HG03354 (cell line): ENCODE data around the gene REEP6.

Experiments
- ATAC-seq: cut with Tn5 transposase; IDR thresholded peaks from one replicate; pipeline ENCODE4 v1.9.1; 2021; ENCODE audit warnings: mild to moderate bottlenecking; ENCODE audit not compliant: unreplicated experiment, poor library complexity, severe bottlenecking

The REEP6 gene

DNA sequence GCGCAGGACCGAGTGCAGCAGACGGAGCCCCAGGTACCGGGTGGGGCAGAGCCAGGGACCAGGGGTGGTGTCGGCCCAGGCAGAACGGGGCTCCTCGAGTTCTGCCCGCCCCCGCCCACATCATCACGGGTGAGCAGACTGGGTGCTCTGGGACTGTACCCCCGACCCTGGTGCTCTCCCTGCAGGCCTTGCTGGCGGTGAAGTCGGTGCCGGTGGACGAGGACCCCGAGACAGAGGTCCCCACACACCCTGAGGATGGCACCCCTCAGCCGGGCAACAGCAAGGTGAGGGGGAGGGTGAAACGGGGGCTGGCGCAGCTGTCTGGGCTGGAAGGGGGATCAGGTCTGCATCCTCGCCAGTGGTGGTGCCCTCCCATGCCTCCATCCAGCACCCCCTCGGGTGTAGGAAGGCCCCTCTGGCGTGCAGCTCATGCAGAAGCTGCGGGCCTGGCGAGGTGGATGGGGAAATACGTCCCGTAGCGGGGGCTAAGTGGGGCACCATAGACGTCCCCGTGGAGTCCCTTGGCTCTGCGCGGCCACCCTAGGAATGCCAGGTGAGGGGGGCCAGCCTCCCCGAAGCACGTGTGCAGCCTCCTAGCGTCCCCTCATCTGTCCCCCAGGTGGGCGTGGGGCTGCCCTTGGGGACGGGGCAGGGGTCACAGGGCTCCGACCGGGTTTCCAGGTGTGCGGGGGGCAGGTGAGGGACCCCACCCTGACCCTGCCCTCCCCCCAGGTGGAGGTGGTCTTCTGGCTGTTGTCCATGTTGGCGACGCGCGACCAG lies 34.7 kb upstream of the REEP6 start:
- no peak for ATAC-seq

DNA sequence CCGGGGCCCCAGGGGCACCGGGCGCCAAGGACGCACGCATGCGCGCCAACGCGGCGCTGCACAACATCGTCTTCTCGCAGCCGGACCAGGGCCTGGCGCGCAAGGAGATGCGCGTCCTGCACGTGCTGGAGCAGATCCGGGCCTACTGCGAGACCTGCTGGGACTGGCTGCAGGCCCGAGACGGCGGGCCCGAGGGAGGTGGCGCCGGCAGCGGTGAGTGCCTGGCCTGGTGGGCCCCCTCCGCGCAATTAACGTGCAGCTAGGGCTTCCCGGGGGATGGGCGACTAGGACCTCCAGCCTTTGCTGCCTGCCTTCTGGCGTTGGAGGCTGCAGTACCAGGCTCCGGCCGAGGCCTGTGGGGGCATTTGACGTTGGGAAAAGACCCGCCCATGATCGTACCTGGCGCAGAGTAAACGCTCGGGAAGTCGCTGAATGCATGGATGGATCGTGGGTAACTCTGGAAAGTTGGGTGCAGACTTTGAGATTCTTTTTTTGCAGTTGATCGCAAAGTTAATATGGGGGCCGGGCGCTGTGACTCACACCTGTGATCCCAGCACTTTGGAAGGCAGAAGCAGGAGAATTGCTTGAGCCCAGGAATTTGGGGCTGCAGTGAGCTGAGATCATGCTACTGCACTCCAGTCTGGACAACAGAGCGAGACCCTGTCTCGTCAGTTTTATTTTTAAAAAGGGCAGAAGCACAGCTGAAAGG lies 33.8 kb upstream of the REEP6 start:
- ATAC-seq = no peak

DNA sequence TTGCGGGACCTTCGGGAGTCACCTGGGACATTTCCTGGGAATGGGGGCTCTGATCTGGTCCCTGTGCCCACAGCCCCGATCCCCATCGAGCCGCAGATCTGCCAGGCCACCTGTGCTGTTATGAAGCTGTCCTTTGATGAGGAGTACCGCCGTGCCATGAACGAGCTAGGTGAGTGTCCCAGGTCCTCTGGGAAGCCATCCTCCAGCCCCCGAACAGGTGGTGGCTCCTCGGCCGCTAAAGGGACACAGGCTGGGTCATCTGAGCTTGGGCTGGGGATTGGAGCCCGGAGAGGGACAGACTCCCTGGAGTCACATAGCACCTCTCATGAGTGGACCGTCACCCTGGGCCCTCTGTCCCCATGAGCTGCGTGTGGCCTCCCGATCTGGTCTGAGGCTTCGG lies 33.1 kb upstream of the REEP6 start:
- ATAC-seq = no peak

DNA sequence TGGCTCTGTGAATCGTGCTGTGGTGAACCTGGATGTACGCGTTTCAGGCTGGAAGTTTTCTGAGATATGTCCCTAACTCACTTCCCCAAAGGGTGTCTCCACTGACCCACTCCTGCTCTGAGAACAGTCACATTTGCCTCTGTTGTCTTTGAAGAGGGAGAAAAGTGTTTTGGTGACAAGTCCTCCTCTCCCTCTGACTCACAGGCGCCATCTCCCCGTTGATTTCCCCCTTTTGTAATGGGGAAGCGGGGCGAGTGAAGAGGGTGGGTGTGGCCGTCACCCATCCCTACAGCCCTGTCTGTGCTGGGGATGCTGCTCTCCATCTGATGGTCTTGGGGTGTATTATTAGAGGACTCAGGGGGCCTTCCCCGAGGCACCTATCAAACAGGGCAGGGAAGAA lies 31.5 kb upstream of the REEP6 start:
- no peak for ATAC-seq

DNA sequence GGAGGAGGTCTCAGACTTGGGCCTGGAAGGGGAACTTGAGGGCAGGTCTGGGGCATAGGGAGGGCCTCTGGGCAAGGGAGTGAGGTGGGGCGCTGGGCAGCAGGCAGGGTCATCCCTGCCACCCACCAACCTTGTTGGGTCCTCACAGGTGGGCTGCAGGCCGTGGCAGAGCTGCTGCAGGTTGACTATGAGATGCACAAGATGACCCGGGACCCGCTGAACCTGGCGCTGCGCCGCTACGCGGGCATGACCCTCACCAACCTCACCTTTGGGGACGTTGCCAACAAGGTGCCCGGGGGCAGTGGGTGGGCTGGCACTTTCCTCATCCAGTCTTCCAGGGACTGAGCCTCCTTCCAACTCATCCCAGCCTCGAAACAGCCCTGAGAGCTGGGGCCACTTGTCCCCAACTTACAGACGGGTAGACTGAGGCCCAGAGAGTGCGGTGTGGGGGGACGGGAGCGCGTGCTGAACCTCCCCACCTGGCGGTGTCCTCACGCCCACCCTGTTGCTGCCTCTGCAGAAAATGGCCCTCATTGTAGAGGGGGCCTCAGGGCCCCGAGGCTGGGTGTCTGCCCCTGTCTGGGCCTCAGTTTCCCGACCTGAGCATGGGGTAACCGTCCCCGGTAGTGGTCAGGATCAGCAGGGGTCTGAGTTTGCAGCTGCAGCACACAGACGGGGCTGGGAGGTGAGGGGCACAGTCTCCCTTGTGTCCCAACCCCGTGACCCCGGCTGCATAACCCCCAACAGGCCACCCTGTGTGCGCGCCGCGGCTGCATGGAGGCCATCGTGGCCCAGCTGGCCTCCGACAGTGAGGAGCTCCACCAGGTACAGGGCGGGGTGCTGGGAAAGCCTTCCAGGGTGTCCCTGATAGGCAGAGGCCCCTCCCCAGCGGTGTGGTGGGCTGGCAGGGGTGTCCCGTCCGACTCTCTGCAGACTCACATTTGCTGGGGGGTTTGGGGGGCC lies 30.7 kb upstream of the REEP6 start:
- ATAC-seq = no peak

DNA sequence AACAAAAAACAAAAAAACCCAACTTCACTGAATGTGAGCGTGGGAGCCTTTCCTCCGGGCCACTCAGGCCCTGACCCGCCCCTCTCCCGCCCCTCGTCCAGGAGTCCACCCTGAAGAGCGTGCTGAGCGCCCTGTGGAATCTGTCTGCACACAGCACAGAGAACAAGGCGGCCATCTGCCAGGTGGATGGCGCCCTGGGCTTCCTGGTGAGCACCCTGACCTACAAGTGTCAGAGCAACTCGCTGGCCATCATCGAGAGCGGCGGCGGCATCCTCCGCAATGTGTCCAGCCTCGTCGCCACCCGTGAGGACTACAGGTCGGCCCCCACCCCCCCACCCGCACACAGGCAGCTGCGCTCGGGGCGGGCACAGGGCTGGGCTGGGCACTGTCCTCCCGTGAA lies 29.1 kb upstream of the REEP6 start:
- no peak for ATAC-seq

DNA sequence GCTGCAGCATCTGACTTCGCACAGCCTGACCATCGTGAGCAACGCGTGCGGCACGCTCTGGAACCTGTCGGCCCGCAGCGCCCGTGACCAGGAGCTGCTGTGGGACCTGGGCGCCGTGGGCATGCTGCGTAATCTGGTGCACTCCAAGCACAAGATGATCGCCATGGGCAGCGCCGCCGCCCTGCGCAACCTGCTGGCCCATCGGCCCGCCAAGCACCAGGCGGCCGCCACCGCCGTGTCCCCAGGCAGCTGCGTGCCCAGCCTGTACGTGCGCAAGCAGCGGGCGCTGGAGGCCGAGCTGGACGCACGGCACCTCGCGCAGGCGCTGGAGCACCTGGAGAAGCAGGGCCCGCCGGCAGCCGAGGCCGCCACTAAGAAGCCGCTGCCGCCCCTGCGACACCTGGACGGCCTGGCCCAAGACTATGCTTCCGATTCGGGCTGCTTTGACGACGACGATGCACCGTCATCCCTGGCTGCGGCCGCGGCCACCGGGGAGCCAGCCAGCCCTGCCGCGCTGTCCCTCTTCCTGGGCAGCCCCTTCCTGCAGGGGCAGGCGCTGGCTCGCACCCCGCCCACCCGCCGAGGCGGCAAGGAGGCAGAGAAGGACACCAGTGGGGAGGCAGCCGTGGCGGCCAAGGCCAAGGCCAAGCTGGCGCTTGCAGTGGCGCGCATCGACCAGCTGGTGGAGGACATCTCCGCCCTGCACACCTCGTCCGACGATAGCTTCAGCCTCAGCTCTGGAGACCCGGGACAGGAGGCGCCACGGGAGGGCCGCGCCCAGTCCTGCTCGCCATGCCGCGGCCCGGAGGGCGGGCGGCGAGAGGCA lies 25.6 kb upstream of the REEP6 start:
- no peak for ATAC-seq

DNA sequence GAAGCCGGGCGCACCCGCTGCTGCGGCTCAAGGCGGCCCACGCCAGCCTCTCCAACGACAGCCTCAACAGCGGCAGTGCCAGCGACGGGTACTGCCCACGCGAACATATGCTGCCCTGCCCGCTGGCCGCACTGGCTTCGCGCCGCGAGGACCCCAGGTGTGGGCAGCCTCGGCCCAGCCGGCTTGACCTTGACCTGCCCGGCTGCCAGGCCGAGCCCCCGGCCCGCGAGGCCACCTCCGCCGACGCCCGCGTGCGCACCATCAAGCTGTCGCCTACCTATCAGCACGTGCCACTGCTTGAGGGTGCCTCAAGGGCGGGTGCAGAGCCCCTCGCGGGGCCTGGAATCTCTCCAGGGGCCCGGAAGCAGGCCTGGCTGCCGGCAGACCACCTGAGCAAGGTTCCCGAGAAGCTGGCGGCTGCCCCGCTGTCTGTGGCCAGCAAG lies 24.9 kb upstream of the REEP6 start:
- no peak for ATAC-seq

DNA sequence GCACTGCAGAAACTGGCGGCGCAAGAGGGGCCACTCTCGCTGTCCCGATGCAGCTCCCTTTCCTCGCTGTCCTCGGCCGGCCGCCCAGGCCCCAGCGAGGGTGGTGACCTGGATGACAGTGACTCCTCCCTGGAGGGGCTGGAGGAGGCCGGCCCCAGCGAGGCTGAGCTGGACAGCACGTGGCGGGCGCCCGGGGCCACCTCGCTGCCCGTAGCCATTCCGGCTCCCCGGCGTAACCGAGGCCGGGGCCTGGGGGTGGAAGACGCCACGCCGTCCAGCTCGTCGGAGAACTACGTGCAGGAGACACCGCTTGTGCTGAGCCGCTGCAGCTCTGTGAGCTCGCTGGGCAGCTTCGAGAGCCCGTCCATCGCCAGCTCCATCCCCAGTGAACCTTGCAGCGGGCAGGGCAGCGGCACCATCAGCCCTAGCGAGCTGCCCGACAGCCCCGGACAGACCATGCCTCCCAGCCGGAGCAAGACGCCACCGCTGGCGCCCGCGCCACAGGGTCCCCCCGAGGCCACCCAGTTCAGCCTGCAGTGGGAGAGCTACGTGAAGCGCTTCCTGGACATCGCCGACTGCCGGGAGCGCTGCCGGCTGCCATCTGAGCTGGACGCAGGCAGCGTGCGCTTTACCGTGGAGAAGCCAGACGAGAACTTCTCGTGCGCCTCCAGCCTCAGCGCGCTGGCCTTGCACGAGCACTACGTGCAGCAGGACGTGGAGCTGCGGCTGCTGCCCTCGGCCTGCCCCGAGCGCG lies 24.3 kb upstream of the REEP6 start:
- no peak for ATAC-seq

DNA sequence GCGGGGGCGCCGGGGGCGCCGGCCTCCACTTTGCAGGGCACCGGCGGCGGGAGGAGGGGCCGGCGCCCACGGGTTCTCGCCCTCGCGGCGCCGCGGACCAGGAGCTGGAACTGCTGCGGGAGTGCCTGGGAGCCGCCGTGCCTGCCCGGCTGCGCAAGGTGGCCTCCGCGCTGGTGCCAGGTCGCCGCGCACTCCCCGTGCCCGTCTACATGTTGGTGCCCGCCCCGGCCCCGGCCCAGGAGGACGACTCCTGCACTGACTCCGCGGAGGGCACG lies 23.8 kb upstream of the REEP6 start:
- ATAC-seq = no peak

DNA sequence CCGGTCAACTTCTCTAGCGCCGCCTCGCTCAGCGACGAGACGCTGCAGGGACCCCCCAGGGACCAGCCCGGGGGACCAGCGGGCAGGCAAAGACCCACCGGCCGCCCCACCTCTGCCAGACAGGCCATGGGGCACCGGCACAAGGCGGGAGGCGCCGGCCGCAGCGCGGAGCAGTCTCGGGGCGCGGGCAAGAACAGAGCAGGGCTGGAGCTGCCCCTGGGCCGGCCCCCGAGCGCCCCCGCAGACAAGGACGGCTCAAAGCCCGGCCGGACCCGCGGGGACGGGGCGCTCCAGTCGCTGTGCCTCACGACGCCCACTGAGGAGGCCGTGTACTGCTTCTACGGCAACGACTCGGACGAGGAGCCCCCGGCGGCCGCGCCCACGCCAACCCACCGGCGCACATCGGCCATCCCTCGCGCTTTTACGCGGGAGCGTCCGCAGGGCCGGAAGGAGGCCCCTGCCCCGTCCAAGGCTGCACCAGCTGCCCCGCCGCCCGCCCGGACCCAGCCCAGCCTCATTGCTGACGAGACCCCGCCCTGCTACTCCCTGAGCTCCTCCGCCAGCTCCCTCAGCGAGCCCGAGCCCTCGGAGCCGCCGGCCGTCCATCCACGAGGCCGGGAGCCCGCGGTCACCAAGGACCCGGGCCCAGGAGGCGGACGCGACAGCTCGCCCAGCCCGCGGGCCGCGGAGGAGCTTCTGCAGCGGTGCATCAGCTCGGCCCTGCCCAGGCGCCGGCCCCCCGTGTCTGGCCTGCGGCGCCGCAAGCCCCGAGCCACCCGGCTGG lies 23.3 kb upstream of the REEP6 start:
- ATAC-seq = no peak

DNA sequence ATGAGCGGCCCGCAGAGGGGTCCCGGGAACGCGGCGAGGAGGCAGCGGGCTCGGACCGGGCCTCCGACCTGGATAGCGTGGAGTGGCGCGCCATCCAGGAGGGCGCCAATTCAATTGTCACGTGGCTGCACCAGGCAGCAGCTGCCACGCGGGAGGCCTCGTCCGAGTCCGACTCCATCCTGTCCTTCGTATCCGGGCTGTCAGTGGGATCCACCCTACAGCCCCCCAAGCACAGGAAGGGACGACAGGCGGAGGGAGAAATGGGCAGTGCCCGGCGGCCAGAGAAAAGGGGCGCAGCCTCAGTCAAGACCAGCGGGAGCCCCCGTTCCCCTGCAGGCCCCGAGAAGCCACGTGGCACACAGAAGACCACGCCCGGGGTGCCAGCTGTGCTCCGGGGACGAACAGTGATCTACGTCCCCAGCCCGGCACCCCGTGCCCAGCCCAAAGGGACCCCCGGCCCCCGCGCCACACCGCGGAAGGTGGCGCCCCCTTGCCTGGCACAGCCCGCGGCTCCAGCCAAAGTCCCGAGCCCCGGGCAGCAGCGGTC lies 22.6 kb upstream of the REEP6 start:
- no peak for ATAC-seq

DNA sequence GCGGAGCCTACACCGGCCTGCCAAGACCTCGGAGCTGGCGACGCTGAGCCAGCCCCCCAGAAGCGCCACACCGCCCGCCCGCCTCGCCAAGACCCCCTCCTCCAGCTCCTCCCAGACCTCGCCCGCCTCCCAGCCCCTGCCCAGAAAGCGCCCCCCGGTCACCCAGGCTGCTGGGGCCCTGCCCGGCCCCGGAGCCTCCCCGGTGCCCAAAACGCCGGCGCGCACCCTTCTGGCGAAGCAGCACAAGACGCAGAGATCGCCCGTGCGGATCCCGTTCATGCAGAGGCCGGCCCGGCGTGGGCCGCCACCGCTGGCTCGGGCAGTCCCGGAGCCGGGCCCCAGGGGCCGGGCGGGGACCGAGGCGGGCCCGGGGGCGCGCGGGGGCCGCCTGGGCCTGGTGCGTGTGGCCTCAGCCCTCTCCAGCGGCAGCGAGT lies 22.1 kb upstream of the REEP6 start:
- ATAC-seq = no peak

DNA sequence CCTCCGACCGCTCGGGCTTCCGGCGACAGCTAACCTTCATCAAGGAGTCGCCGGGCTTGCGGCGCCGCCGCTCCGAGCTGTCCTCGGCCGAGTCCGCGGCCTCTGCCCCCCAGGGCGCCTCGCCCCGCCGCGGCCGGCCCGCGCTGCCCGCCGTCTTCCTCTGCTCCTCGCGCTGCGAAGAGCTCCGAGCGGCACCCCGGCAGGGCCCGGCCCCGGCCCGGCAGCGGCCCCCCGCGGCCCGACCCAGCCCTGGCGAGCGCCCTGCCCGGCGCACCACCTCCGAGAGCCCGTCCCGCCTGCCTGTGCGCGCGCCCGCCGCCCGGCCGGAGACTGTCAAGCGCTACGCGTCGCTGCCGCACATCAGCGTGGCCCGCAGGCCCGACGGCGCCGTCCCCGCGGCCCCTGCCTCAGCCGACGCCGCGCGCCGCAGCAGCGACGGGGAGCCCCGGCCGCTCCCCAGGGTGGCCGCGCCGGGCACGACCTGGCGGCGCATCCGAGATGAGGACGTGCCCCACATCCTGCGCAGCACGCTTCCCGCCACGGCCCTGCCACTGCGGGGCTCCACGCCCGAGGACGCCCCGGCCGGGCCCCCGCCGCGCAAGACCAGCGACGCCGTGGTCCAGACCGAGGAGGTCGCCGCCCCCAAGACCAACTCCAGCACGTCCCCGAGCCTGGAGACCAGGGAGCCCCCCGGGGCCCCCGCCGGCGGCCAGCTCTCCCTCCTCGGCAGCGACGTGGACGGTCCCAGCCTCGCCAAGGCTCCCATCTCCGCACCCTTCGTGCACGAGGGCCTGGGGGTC lies 21.5 kb upstream of the REEP6 start:
- ATAC-seq = no peak

DNA sequence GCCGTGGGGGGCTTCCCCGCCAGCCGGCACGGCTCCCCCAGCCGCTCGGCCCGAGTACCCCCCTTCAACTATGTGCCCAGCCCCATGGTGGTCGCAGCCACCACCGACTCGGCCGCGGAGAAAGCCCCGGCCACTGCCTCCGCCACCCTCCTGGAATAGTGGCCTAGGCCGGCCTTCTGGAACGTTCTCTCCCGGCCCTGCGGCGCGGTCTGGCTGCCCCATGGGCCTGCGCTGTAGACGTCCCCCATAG lies 21.0 kb upstream of the REEP6 start:
- no peak for ATAC-seq

DNA sequence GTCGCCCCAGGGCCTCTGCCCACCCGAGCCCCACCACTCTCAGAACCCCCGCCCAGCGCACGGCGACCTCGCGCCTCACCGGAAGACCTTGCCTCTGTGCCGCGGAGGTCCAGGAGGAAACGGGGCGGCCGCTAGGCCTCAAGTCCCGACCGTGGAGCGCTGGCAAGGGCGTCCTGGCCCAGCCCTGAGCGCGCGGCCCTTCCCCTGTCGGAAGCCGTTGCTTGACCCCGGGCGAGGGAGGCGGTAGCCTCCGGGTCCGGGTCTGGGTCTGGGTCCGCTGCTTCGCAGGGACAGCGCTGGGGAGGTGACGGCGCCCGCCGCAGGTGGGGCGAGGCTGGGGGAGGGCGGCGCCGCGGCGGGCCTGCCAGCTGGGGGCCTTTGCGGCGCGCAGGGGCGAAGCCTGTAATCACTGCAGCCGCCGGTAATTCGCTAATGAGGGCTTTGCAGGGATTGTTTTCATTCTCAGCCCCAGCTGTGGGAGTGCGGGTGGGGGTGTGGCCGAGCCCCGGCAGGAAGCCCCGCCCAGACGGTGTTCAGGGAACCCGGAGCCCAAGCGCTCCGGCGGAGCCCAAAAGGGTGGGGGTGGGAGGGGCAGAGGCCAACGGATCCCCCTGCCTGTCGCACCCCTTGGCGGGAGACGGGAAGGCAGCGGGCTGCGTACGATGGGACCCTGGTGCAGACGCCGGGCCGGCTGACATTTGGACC lies 20.5 kb upstream of the REEP6 start:
- ATAC-seq = no peak

DNA sequence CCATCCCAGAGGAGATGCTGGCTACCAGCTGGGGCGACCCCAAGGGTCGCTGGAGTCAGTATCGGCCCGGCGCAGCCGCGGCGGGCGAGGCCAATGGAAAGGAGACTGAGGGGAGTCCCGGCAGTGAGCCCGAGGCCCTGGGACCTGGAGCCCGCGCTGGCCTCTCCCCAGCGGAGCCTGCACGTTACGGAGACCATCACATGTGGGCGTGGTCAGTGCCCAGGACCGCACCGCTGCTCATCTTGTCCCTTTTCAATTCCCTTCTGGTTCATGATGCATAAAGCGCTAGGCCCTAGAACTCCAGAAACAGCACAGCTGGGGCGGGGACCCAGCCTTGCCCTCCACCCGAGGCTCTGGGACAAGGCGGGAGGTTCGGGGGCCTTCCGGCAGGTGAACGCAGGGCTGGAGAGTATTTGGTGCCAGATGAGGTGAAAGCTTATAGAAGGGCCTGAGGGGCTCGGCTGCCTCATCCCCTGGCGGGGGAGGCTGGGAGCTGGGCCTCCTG lies 19.9 kb upstream of the REEP6 start:
- no peak for ATAC-seq
